Measurements from ENCODE around the gene GRB10. TPM values are rescaled to one million over a fixed set of nuclear protein-coding genes. Genes with fewer than 3 reads are reported as not detected.

The GRB10 gene
- polyA plus RNA-seq, 1 donor from 2014 or later, result 78.4 TPM

GRCh38 chr7:50662041-50662694, 120.5 kb downstream of the GRB10 start:
- TF ChIP-seq MXI1 (conservative IDR thresholded peaks at IDR 0.05; ENCODE audit: poor library complexity, severe bottlenecking) (no peak), EZH2 (IDR thresholded peaks at IDR 0.05; ENCODE audit: borderline replicate concordance, insufficient read depth, low read length, poor library complexity, severe bottlenecking) (no peak), EP300 (conservative IDR thresholded peaks at IDR 0.05; ENCODE audit: poor library complexity, severe bottlenecking) (no peak), RAD21 (conservative IDR thresholded peaks at IDR 0.05) (no peak), TAF1 (IDR thresholded peaks at IDR 0.05; ENCODE audit: low read depth) (no peak), POLR2AphosphoS5 (IDR thresholded peaks at IDR 0.05) (no peak), SMC3 (conservative IDR thresholded peaks at IDR 0.05; ENCODE audit: poor library complexity) (no peak), REST (IDR thresholded peaks at IDR 0.05; ENCODE audit: borderline replicate concordance) (no peak), CTCF (IDR thresholded peaks at IDR 0.05; ENCODE audit: poor library complexity, severe bottlenecking) (no peak)
- no peaks in the 10 kb centered on the region for H3F3A ChIP-seq (ENCODE audit: insufficient read depth, low read length, poor library complexity, severe bottlenecking)
- H3K27ac ChIP-seq (ENCODE audit: low read length), result no peak overlapping the region
- H3K9ac ChIP-seq (ENCODE audit: low read length), result no peak overlapping the region
- no peaks in the 10 kb centered on the region for H3K9me2 ChIP-seq (ENCODE audit: insufficient read depth, low read length)
- no peaks in the 10 kb centered on the region for H3K36me3 ChIP-seq (ENCODE audit: insufficient read depth, low read length)
- no peak overlapping the region for H3K4me2 ChIP-seq (ENCODE audit: low read length)
- no peak overlapping the region for H2AFZ ChIP-seq (ENCODE audit: low read depth, low read length)
- no peaks in the 10 kb centered on the region for H4K20me1 ChIP-seq (ENCODE audit: insufficient read depth)
- no peak overlapping the region for H3K4me3 ChIP-seq (ENCODE audit: low read length)
- no peaks in the 10 kb centered on the region for H3K9me3 ChIP-seq (ENCODE audit: low read length)
- no peaks in the 10 kb centered on the region for H3K27me3 ChIP-seq (ENCODE audit: insufficient read depth, low read depth, low read length)
- no peaks in the 10 kb centered on the region for H3K79me2 ChIP-seq (replicated peaks; ENCODE audit: insufficient read depth, low read length)

GRCh38 chr7:50661345-50662040, 121.2 kb downstream of the GRB10 start:
- no peaks in the 10 kb centered on the region for H3K79me2 ChIP-seq (replicated peaks; ENCODE audit: insufficient read depth, low read length)
- no peak for TF ChIP-seq POLR2AphosphoS5 (IDR thresholded peaks at IDR 0.05)
- no peak for TF ChIP-seq EZH2 (IDR thresholded peaks at IDR 0.05; ENCODE audit: borderline replicate concordance, insufficient read depth, low read length, poor library complexity, severe bottlenecking)
- TF ChIP-seq TAF1 (IDR thresholded peaks at IDR 0.05; ENCODE audit: low read depth), result no peak
- TF ChIP-seq RAD21 (conservative IDR thresholded peaks at IDR 0.05), result no peak
- H3K27ac ChIP-seq (ENCODE audit: low read length), result no peak overlapping the region
- H3K36me3 ChIP-seq (ENCODE audit: insufficient read depth, low read length), result no peaks in the 10 kb centered on the region
- H3K4me3 ChIP-seq (ENCODE audit: low read length), result no peak overlapping the region
- no peaks in the 10 kb centered on the region for H3K9me3 ChIP-seq (ENCODE audit: low read length)
- no peak overlapping the region for H3K9ac ChIP-seq (ENCODE audit: low read length)
- no peaks in the 10 kb centered on the region for H3F3A ChIP-seq (ENCODE audit: insufficient read depth, low read length, poor library complexity, severe bottlenecking)
- no peaks in the 10 kb centered on the region for H3K9me2 ChIP-seq (ENCODE audit: insufficient read depth, low read length)
- no peaks in the 10 kb centered on the region for H4K20me1 ChIP-seq (ENCODE audit: insufficient read depth)
- no peak overlapping the region for H2AFZ ChIP-seq (ENCODE audit: low read depth, low read length)
- no peaks in the 10 kb centered on the region for H3K27me3 ChIP-seq (ENCODE audit: insufficient read depth, low read depth, low read length)
- no peak overlapping the region for H3K4me2 ChIP-seq (ENCODE audit: low read length)
